Lung (tissue), 12 donors: ENCODE data around the gene HPGDS. TPM values are rescaled to one million over a fixed set of nuclear protein-coding genes. Genes with fewer than 3 reads are reported as not detected.
A peak's percentile ranks its signal among the peaks of the same experiment; 100 is the strongest.
"Not testable (repeated sequence)": the region's sequence is repeated elsewhere in the genome, so short reads cannot be mapped to it uniquely, and the experiment has no call there.

Source experiments
- ATAC-seq: fragments of 200-7000 bp; cut with Tn5 transposase; one replicate; pipeline ENCODE4 v1.9.1; 2020; ENCODE audit warnings: moderate number of reproducible peaks; ENCODE audit not compliant: insufficient read depth, low FRiP score
- DNase-seq, 3 donors: peaks; one replicate each; pipeline ENCODE4 v3.0.0-alpha.2; 2013 to 2017
- H3K27ac ChIP-seq, 2 donors: one replicate each; pipeline ENCODE4 v1.5.1; 2013; ENCODE audit warnings: mild to moderate bottlenecking in 2 of 2, moderate library complexity in 2 of 2, control low read depth in 1 of 2, inconsistent platforms in 1 of 2, low read depth in 1 of 2, low read length in 1 of 2
- H3K27me3 ChIP-seq, 3 donors: one replicate each; pipeline ENCODE4 v1.5.1; 2013; ENCODE audit warnings: low read length in 2 of 3; ENCODE audit not compliant: control insufficient read depth in 3 of 3, insufficient read depth in 3 of 3
- H3K36me3 ChIP-seq, 4 donors: one replicate each; pipeline ENCODE4 v1.5.1; 2013; ENCODE audit warnings: low read length in 4 of 4, mild to moderate bottlenecking in 1 of 4, moderate library complexity in 1 of 4; ENCODE audit not compliant: control insufficient read depth in 4 of 4, insufficient read depth in 4 of 4
- H3K4me1 ChIP-seq, 5 donors: one replicate each; pipeline ENCODE4 v1.5.1; 2013; ENCODE audit warnings: low read length in 5 of 5, mild to moderate bottlenecking in 2 of 5, moderate library complexity in 1 of 5; ENCODE audit not compliant: control insufficient read depth in 5 of 5, insufficient read depth in 5 of 5
- H3K4me3 ChIP-seq: one replicate; pipeline ENCODE4 v1.5.1; 2013; ENCODE audit warnings: mild to moderate bottlenecking, control low read depth, moderate library complexity
- H3K9ac ChIP-seq, 2 donors: one replicate each; pipeline ENCODE4 v1.5.1; 2013; ENCODE audit warnings: low read length in 2 of 2, control low read depth in 1 of 2; ENCODE audit not compliant: insufficient read depth in 1 of 2
- H3K9me3 ChIP-seq, 4 donors: one replicate each; pipeline ENCODE4 v1.5.1; 2013; ENCODE audit warnings: low read length in 3 of 4, mild to moderate bottlenecking in 1 of 4, moderate library complexity in 1 of 4; ENCODE audit not compliant: control insufficient read depth in 4 of 4, insufficient read depth in 3 of 4
- WGBS, 2 donors: extraction: QIAGEN DNeasy Blood & Tissue Kit; methylation state at CpG; one replicate each; pipeline ENCODE4 v1.1.7; 2013; 5-methylcytosine and 5-hydroxymethylcytosine counted together
- polyA plus RNA-seq, 2 donors: library from polyadenylated mRNA; stranded (reverse); fragments of 200-250 nt; gene quantifications; one replicate each; pipeline ENCODE4 v1.2.1, GENCODE V29; 2013
- total RNA-seq, 2 donors: library from RNA; depleted of rRNA in 1 of 2; stranded (reverse); fragments of >200 nt in 1 of 2; gene quantifications; one replicate each; pipeline ENCODE4 v1.2.1, GENCODE V29; 2014 to 2021
- TF ChIP-seq, protein P1 (sequence below): IDR thresholded peaks from 2 replicates; pipeline ENCODE4 v1.5.1; 2012; ENCODE audit warnings: mild to moderate bottlenecking; ENCODE audit errors: control extremely low read depth, extremely low read depth
- donor health status: control.
- donor health status: control.
- donor health status: Bipolar disorder and iron deficiency.
- donor health status: healthy.
- donor health status: DM: yes; HTN: yes; CAD: no.

The HPGDS gene
- total and polyA plus RNA-seq, 4 donors: 0.65 to 7.0 (median 2.3) TPM

DNA sequence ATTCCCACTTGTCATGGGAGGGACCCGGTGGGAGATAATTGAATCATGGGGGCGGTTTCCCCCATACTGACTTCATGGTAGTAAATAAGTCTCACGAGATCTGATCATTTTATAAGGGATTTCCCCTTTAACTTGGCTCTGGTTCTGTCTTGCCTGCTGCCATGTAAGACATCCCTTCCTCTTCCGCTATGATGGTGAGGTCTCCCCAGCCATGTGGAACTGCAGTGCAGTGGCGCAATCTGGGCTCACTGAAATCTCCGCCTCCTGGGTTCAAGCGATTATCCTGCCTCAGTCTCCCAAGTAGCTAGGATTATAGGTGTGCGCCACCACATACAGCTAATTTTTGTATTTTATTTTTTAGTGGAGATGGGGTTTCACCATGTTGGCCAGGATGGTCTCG is 2.9 kb downstream of the HPGDS start:
- DNase-seq (no peak), ATAC-seq (peak; percentile 83)
- TF ChIP-seq, protein P1, sequence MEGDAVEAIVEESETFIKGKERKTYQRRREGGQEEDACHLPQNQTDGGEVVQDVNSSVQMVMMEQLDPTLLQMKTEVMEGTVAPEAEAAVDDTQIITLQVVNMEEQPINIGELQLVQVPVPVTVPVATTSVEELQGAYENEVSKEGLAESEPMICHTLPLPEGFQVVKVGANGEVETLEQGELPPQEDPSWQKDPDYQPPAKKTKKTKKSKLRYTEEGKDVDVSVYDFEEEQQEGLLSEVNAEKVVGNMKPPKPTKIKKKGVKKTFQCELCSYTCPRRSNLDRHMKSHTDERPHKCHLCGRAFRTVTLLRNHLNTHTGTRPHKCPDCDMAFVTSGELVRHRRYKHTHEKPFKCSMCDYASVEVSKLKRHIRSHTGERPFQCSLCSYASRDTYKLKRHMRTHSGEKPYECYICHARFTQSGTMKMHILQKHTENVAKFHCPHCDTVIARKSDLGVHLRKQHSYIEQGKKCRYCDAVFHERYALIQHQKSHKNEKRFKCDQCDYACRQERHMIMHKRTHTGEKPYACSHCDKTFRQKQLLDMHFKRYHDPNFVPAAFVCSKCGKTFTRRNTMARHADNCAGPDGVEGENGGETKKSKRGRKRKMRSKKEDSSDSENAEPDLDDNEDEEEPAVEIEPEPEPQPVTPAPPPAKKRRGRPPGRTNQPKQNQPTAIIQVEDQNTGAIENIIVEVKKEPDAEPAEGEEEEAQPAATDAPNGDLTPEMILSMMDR: no peak
- Histone ChIP-seq H3K27ac (no peak overlapping the region), H3K27me3 (no peaks in the 10 kb centered on the region), H3K4me1 (no peaks in the 10 kb centered on the region), H3K9ac (no peak overlapping the region), H3K36me3 (no peaks in the 10 kb centered on the region), H3K4me3 (no peak overlapping the region), H3K9me3 (peaks cover 0 to 4% (median 0%) of the 10 kb centered on the region in 4 donors)
- WGBS, 2 donors: 61 to 75% methylated on average over 9 of the region's 9 CpGs

DNA sequence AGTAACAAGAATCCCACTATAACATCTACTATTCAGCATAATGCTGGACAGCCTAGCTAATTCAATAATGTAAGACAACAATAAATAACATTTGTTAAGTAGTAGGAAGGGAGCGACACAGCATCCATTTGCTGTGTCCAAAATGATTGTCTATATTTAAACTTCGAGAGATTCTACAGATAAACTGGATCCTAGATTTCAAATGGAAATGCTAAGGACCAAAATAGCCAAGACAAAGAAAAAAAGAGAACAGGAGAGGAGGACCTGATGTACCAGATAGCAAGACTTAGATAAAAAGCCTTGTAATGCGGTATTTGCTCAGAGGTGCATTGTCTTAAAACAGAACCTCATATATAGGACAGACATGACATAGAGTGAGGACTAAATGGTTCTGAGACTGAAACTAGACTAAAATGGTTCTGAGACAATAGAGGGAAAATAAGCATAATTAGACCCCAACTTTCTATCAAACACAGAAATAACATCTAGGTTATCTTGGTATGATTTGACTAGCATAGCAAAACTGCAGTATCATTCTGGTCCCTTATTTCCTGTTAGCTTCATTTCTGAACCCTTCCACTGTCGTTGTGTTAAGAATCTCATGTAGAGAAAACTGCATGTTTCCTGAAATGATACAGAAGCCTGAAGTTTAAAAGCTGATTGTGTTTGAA is 3.8 kb downstream of the HPGDS start:
- TF ChIP-seq, protein P1: no peak
- no peaks in the 10 kb centered on the region for H3K27me3 ChIP-seq
- no peak overlapping the region for H3K27ac ChIP-seq
- 63 to 76% methylated on average over 4 of the region's 4 CpGs for WGBS, 2 donors
- peaks cover 0 to 2% (median 0%) of the 10 kb centered on the region in 5 donors for H3K4me1 ChIP-seq
- peaks cover 0 to 2% (median 0%) of the 10 kb centered on the region in 4 donors for H3K9me3 ChIP-seq
- H3K4me3 ChIP-seq: no peak overlapping the region
- ATAC-seq: no peak
- no peaks in the 10 kb centered on the region for H3K36me3 ChIP-seq
- no peak overlapping the region for H3K9ac ChIP-seq
- no peak for DNase-seq

DNA sequence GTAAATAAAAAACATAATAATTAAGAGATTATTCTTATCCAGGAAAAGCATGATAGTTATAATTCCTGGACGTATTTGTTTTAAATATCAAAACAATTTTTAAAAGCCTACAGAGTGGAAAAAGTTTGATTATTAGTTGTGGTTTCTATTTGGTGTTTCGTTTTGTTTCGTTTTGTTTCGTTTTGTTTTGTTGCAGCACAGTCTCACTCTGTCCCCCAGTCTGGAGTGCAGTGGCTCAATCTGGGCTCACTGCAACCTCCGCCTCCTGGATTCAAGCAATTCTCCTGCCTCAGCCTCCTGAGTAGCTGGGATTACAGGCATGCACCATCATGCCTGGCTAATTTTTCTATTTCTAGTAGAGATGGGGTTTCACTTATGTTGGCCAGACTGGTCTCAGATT is 5.8 kb downstream of the HPGDS start:
- H3K9me3 ChIP-seq, DNase-seq, H3K9ac ChIP-seq, H3K4me1 ChIP-seq, ATAC-seq, H3K27me3 ChIP-seq, H3K36me3 ChIP-seq, H3K27ac ChIP-seq, H3K4me3 ChIP-seq: not testable (repeated sequence)
- 83 to 92% methylated on average over 5 of the region's 5 CpGs for WGBS, 2 donors

DNA sequence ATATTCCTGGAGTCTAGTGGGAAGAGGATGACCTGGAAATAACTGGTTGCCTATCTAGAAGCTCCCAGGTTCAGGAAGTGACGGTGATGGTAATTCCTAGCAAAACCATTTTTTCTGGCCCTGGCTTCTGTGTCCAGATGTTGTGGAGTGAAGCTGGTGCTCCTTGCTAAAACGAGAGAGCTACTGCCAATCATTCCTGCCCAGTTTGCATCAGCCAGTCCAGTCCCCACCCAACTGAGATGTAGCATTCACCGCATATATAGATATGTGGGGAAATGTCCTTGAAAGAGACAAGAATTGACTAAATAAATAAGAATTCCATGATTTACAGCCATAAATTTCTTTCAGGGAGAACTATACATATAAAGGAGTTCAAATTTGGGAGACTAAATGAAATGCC is 6.3 kb downstream of the HPGDS start:
- H3K4me1 ChIP-seq: peaks cover 0 to 3% (median 0%) of the 10 kb centered on the region in 5 donors
- no peak overlapping the region for H3K27ac ChIP-seq
- peaks cover 0 to 2% (median 0%) of the 10 kb centered on the region in 4 donors for H3K9me3 ChIP-seq
- no peaks in the 10 kb centered on the region for H3K27me3 ChIP-seq
- DNase-seq: no peak
- no peaks in the 10 kb centered on the region for H3K36me3 ChIP-seq
- no peak overlapping the region for H3K4me3 ChIP-seq
- TF ChIP-seq, protein P1: no peak
- H3K9ac ChIP-seq: no peak overlapping the region
- ATAC-seq: no peak
- 84 to 90% methylated on average over 3 of the region's 3 CpGs for WGBS, 2 donors
